HEK293 (cell line): ENCODE results near the gene SGIP1.

Experiments used
- ZNF274 ChIP-seq, 2 experiments: fragments of 200-500 bp in 1 of 2; fragments of 450-650 bp in 1 of 2; sonication (Bioruptor generic) in 1 of 2; formaldehyde crosslinking in 1 of 2; IDR thresholded peaks; 2 replicates each; pipeline versions ENCODE4 v1.5.1 to v1.6.1; 2014 to 2016; ENCODE audit warnings: borderline replicate concordance in 1 of 2, inconsistent platforms in 1 of 2, low read length in 1 of 2, missing biosample characterization in 1 of 2, missing genetic modification characterization in 1 of 2
- ZNF362 ChIP-seq: fragments of 450-650 bp; formaldehyde crosslinking; IDR thresholded peaks from 2 replicates; pipeline ENCODE4 v1.5.1; 2016; ENCODE audit warnings: missing biosample characterization, missing genetic modification characterization
- ZNF843 ChIP-seq: fragments of 450-650 bp; formaldehyde crosslinking; IDR thresholded peaks from 2 replicates; pipeline ENCODE4 v1.5.1; 2016; ENCODE audit warnings: missing biosample characterization, missing genetic modification characterization

DNA sequence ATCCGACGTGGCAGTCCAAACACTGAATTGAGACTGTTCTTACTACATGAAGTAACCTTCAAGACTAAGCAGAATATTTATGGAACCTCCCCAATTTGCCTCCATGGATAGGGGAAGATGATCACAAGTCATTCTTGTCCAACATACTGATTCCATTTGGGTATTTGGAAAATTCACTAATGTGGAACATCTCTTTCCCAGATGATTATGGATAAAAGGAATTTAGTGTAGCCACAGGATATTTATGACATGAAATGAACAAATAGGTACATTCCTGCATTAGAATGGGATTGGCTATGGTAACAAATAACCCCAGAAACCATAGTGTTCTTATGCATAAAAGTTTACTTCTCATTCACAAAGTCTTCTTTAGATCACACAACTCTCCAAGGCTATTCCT is 40.2 kb upstream of the SGIP1 start:
- no peak for TF ChIP-seq ZNF843 (tag by site-specific recombination)
- no peak for TF ChIP-seq ZNF274 (IDR thresholded peaks at IDR 0.05; ENCODE audit: low read length)
- no peak for TF ChIP-seq ZNF274 (tag by site-specific recombination; IDR thresholded peaks at IDR 0.05; ENCODE audit: borderline replicate concordance)
- TF ChIP-seq ZNF362 (tag by site-specific recombination) = no peak
